K562 (cell line): ENCODE results near the gene IKBKG. TPM values are rescaled to one million over a fixed set of nuclear protein-coding genes. Genes with fewer than 3 reads are reported as not detected.

Experiments
- DEAF1 ChIP-seq: fragments of 450-650 bp; formaldehyde crosslinking; IDR thresholded peaks from 2 replicates; pipeline ENCODE4 v1.4.0; 2020; ENCODE audit warnings: mild to moderate bottlenecking, moderate library complexity
- ILK ChIP-seq: fragments of 450-650 bp; IDR thresholded peaks from 2 replicates; pipeline ENCODE4 v1.6.1; 2016; ENCODE audit warnings: missing genetic modification characterization, low read depth, mild to moderate bottlenecking, missing compliant biosample characterization, moderate library complexity, borderline replicate concordance
- MGA ChIP-seq: fragments of 450-650 bp; IDR thresholded peaks from 2 replicates; pipeline ENCODE4 v1.6.1; 2016; ENCODE audit warnings: mild to moderate bottlenecking, moderate library complexity
- MYC ChIP-seq, 2 experiments: fragments of 250-450 bp in 1 of 2; sonication (Bioruptor Pico) in 1 of 2; IDR thresholded peaks; 2 replicates each; pipeline versions ENCODE4 v1.5.1 to v1.6.1; 2012 to 2021; ENCODE audit warnings: low read depth in 2 of 2, borderline replicate concordance in 1 of 2, improper control_type of control experiment in 1 of 2, low read length in 1 of 2, mild to moderate bottlenecking in 1 of 2, moderate library complexity in 1 of 2
- PHF8 ChIP-seq: fragments of 200-600 bp; sonication (generic); IDR thresholded peaks from 2 replicates; pipeline ENCODE4 v1.6.1; 2012; ENCODE audit warnings: mixed run types, mild to moderate bottlenecking, inconsistent platforms, low read length, moderate library complexity, borderline replicate concordance
- RBFOX2 ChIP-seq: fragments of 200-400 bp; formaldehyde crosslinking; IDR thresholded peaks from 2 replicates; pipeline ENCODE4 v1.6.1; 2017; ENCODE audit warnings: low read depth, mild to moderate bottlenecking, low read length, moderate library complexity
- TEAD4 ChIP-seq, 2 experiments: sonication (generic) in 1 of 2; formaldehyde crosslinking in 1 of 2; IDR thresholded peaks; 2 replicates each; pipeline versions ENCODE4 v1.6.1 to v1.8.0; 2012 to 2022; ENCODE audit warnings: borderline replicate concordance in 1 of 2, inconsistent platforms in 1 of 2, low read length in 1 of 2, mild to moderate bottlenecking in 1 of 2, missing genetic modification reagents in 1 of 2
- ZNF263 ChIP-seq: sonication (generic); formaldehyde crosslinking; IDR thresholded peaks from 2 replicates; pipeline ENCODE4 v1.8.0; 2022; ENCODE audit warnings: mild to moderate bottlenecking, missing genetic modification reagents, borderline replicate concordance
- ZNF740 ChIP-seq, 3 experiments: fragments of 200-800 bp in 1 of 3; sonication (Bioruptor generic) in 1 of 3; sonication (generic) in 1 of 3; formaldehyde crosslinking in 1 of 3; IDR thresholded peaks; 2 replicates each; pipeline versions ENCODE4 v1.6.1 to v1.8.0; 2016 to 2022; ENCODE audit warnings: mild to moderate bottlenecking in 2 of 3, missing compliant biosample characterization in 2 of 3, missing genetic modification characterization in 2 of 3, missing genetic modification reagents in 1 of 3
- polyA plus RNA-seq, 8 experiments: library from polyadenylated mRNA; depleted of rRNA in 4 of 8; stranded (reverse) in 5 of 8; unstranded in 3 of 8; fragments of >200 nt; fragmentation: Nextera tagmentation in 2 of 8; fragmentation: Illumina TruSeq in 1 of 8; extraction: Ambion mirVana in 2 of 8; extraction: Trizol in 1 of 8; gene quantifications; 2 replicates each; pipeline versions ENCODE4 v1.2.1 to v1.2.3, GENCODE V29; 2011 to 2014; ENCODE audit warnings: inconsistent platforms in 1 of 8, missing spikeins in 1 of 8
- total RNA-seq, 7 experiments: library from RNA; depleted of rRNA in 6 of 7; stranded (reverse); fragments of >200 nt in 6 of 7; fragmentation: Illumina TruSeq in 2 of 7; extraction: Trizol in 2 of 7; gene quantifications; 2 replicates each; pipeline versions ENCODE4 v1.2.1 to v1.2.3, GENCODE V29; 2011 to 2021; ENCODE audit warnings: low replicate concordance in 1 of 7

Gene IKBKG
- total and polyA plus RNA-seq, 9 of the 15 experiments (the other 6 are each of a cell fraction or from before 2014, with no cell fraction given), result 0.68 to 60.0 (median 21.9) TPM

- TF ChIP-seq ZNF740 (CRISPR knock-in tag; IDR thresholded peaks at IDR 0.05) (no peak), ZNF740 (tag; IDR thresholded peaks at IDR 0.05) (no peak), MYC (IDR thresholded peaks at IDR 0.05; ENCODE audit: low read depth, low read length) (peak; percentile 50; the same call in 1 of the 2 replicates), MYC (CRISPR knock-in tag; IDR thresholded peaks at IDR 0.05; ENCODE audit: borderline replicate concordance, low read depth) (no peak), MGA (no peak), ILK (tag) (no peak), PHF8 (peak; percentile 28; the same call in 1 of the 2 replicates), TEAD4 (IDR thresholded peaks at IDR 0.05; ENCODE audit: low read length) (0 out of 2 replicates have a peak, but pooled peaks have one; percentile 13), TEAD4 (CRISPR knock-in tag; IDR thresholded peaks at IDR 0.05; ENCODE audit: borderline replicate concordance) (no peak), ZNF263 (CRISPR knock-in tag) (0 out of 2 replicates have a peak, but pooled peaks have one; percentile 41), DEAF1 (CRISPR knock-in tag) (peak; percentile 32; the same call in 1 of the 2 replicates), RBFOX2 (0 out of 2 replicates have a peak, but pooled peaks have one; percentile 22)
These were observed 20.3 kb upstream of the IKBKG start (continued) for GRCh38 chrX:154526901-154527675.
